HCT116 (cell line): ENCODE results near the gene CCDC90B.

ENCODE experiments used
- EZH2 ChIP-seq: fragments of 200-600 bp; sonication (generic); IDR thresholded peaks from 2 replicates; pipeline ENCODE4 v1.6.1; 2017; ENCODE audit warnings: antibody characterized with exemption, mixed run types
- EZH2phosphoT487 ChIP-seq: fragments of 200-600 bp; IDR thresholded peaks from 2 replicates; pipeline ENCODE4 v1.6.1; 2018; ENCODE audit warnings: antibody characterized with exemption, borderline replicate concordance
- POLR2A ChIP-seq: IDR thresholded peaks from 2 replicates; pipeline ENCODE4 v1.7.0; 2011; ENCODE audit warnings: borderline replicate concordance; ENCODE audit not compliant: insufficient read depth, insufficient read length; ENCODE audit errors: extremely low read depth
- POLR2AphosphoS5 ChIP-seq: IDR thresholded peaks from 2 replicates; pipeline ENCODE4 v1.6.1; 2011; ENCODE audit warnings: mild to moderate bottlenecking, low read depth, low read length, moderate library complexity
- YY1 ChIP-seq: IDR thresholded peaks from 2 replicates; pipeline ENCODE4 v1.6.1; 2011; ENCODE audit warnings: low read length, low read depth, moderate library complexity, mild to moderate bottlenecking; ENCODE audit not compliant: insufficient replicate concordance; ENCODE audit errors: extremely low read depth
- TF ChIP-seq, protein P1 (sequence below), 3 experiments: fragments of 200-600 bp in 1 of 3; sonication (generic) in 1 of 3; IDR thresholded peaks in 2 of 3; conservative IDR thresholded peaks in 1 of 3; 2 replicates each; pipeline ENCODE4 v1.5.1; 2012 to 2017; ENCODE audit warnings: low read depth in 2 of 3, low read length in 2 of 3, antibody characterized with exemption in 1 of 3, borderline replicate concordance in 1 of 3, control low read depth in 1 of 3, mild to moderate bottlenecking in 1 of 3, mixed read lengths in 1 of 3, mixed run types in 1 of 3, moderate library complexity in 1 of 3; ENCODE audit not compliant: insufficient read depth in 1 of 3
- TF ChIP-seq, protein P2 (sequence below): IDR thresholded peaks from 2 replicates; pipeline ENCODE4 v1.6.1; 2012; ENCODE audit warnings: low read depth
- TF ChIP-seq, protein P3 (sequence below): IDR thresholded peaks from 2 replicates; pipeline ENCODE4 v1.6.1; 2011; ENCODE audit warnings: mild to moderate bottlenecking, low read length, moderate library complexity; ENCODE audit not compliant: insufficient replicate concordance; ENCODE audit errors: extremely low read depth

DNA sequence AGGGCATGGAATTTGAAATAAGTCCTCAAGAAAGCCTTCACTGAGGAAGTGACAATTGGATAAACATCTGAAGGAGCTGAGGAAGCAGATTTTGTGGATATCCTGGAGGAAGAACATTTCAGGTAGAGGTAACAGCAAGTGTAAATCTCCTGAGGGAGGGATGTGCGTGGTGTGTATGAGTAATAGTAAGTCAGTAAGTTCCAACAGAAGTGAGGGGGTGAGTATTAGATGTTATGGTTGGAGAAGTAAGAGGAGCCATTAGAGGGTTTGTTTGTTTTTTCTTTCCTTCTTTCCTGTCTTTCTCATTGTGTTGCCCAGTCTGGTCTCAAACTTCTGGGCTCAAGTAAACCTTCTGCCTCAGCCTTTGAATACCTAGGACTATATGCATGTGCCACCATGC, 63.7 kb downstream of the CCDC90B start:
- TF ChIP-seq, protein P1, sequence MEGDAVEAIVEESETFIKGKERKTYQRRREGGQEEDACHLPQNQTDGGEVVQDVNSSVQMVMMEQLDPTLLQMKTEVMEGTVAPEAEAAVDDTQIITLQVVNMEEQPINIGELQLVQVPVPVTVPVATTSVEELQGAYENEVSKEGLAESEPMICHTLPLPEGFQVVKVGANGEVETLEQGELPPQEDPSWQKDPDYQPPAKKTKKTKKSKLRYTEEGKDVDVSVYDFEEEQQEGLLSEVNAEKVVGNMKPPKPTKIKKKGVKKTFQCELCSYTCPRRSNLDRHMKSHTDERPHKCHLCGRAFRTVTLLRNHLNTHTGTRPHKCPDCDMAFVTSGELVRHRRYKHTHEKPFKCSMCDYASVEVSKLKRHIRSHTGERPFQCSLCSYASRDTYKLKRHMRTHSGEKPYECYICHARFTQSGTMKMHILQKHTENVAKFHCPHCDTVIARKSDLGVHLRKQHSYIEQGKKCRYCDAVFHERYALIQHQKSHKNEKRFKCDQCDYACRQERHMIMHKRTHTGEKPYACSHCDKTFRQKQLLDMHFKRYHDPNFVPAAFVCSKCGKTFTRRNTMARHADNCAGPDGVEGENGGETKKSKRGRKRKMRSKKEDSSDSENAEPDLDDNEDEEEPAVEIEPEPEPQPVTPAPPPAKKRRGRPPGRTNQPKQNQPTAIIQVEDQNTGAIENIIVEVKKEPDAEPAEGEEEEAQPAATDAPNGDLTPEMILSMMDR (IDR thresholded peaks at IDR 0.05 in 2 of 3, conservative IDR thresholded peaks at IDR 0.05 in 1 of 3; ENCODE audit: borderline replicate concordance in 1 of 3, insufficient read depth in 1 of 3, low read depth in 2 of 3, low read length in 2 of 3): no peak
- TF ChIP-seq POLR2A: no peak
- TF ChIP-seq POLR2AphosphoS5: no peak
- TF ChIP-seq, protein P2, sequence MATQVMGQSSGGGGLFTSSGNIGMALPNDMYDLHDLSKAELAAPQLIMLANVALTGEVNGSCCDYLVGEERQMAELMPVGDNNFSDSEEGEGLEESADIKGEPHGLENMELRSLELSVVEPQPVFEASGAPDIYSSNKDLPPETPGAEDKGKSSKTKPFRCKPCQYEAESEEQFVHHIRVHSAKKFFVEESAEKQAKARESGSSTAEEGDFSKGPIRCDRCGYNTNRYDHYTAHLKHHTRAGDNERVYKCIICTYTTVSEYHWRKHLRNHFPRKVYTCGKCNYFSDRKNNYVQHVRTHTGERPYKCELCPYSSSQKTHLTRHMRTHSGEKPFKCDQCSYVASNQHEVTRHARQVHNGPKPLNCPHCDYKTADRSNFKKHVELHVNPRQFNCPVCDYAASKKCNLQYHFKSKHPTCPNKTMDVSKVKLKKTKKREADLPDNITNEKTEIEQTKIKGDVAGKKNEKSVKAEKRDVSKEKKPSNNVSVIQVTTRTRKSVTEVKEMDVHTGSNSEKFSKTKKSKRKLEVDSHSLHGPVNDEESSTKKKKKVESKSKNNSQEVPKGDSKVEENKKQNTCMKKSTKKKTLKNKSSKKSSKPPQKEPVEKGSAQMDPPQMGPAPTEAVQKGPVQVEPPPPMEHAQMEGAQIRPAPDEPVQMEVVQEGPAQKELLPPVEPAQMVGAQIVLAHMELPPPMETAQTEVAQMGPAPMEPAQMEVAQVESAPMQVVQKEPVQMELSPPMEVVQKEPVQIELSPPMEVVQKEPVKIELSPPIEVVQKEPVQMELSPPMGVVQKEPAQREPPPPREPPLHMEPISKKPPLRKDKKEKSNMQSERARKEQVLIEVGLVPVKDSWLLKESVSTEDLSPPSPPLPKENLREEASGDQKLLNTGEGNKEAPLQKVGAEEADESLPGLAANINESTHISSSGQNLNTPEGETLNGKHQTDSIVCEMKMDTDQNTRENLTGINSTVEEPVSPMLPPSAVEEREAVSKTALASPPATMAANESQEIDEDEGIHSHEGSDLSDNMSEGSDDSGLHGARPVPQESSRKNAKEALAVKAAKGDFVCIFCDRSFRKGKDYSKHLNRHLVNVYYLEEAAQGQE: no peak
- TF ChIP-seq YY1: no peak
- TF ChIP-seq EZH2: no peak
- TF ChIP-seq, protein P3, sequence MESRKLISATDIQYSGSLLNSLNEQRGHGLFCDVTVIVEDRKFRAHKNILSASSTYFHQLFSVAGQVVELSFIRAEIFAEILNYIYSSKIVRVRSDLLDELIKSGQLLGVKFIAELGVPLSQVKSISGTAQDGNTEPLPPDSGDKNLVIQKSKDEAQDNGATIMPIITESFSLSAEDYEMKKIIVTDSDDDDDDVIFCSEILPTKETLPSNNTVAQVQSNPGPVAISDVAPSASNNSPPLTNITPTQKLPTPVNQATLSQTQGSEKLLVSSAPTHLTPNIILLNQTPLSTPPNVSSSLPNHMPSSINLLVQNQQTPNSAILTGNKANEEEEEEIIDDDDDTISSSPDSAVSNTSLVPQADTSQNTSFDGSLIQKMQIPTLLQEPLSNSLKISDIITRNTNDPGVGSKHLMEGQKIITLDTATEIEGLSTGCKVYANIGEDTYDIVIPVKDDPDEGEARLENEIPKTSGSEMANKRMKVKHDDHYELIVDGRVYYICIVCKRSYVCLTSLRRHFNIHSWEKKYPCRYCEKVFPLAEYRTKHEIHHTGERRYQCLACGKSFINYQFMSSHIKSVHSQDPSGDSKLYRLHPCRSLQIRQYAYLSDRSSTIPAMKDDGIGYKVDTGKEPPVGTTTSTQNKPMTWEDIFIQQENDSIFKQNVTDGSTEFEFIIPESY: no peak
- TF ChIP-seq EZH2phosphoT487: no peak
